GM23248 (cell line): Measurements from ENCODE around the gene PCP4. TPM values are rescaled to one million over a fixed set of nuclear protein-coding genes. Genes with fewer than 3 reads are reported as not detected.

Source experiments
- DNase-seq: peaks from one replicate; pipeline ENCODE4 v3.0.0-alpha.2; 2015
- H2AFZ ChIP-seq: fragments of 200-600 bp; sonication (generic); 2 replicates; pipeline ENCODE4 v1.6.1; 2016; ENCODE audit warnings: antibody characterized with exemption
- H3F3A ChIP-seq: fragments of 200-600 bp; sonication (generic); 2 replicates; pipeline ENCODE4 v1.6.1; 2016; ENCODE audit warnings: mild to moderate bottlenecking, antibody characterized with exemption, mixed run types; ENCODE audit not compliant: insufficient read depth
- H3K27ac ChIP-seq: fragments of 200-600 bp; sonication (generic); 2 replicates; pipeline ENCODE4 v1.5.1; 2016; ENCODE audit warnings: mild to moderate bottlenecking
- H3K27me3 ChIP-seq: fragments of 200-600 bp; sonication (generic); replicated peaks from 2 replicates; pipeline ENCODE4 v1.6.1; 2016; ENCODE audit warnings: mild to moderate bottlenecking; ENCODE audit not compliant: insufficient read depth
- H3K36me3 ChIP-seq: fragments of 200-600 bp; sonication (generic); 2 replicates; pipeline ENCODE4 v1.6.1; 2016; ENCODE audit warnings: low read depth, mild to moderate bottlenecking
- H3K4me1 ChIP-seq: fragments of 200-600 bp; sonication (generic); 2 replicates; pipeline ENCODE4 v1.6.1; 2016; ENCODE audit warnings: mild to moderate bottlenecking; ENCODE audit not compliant: insufficient read depth
- H3K4me2 ChIP-seq: fragments of 200-600 bp; sonication (generic); one replicate; pipeline ENCODE4 v1.6.1; 2016; ENCODE audit warnings: mild to moderate bottlenecking; ENCODE audit not compliant: unreplicated experiment
- H3K4me3 ChIP-seq: fragments of 200-600 bp; sonication (generic); 2 replicates; pipeline ENCODE4 v1.5.1; 2016; ENCODE audit warnings: mild to moderate bottlenecking
- H3K79me2 ChIP-seq: fragments of 200-600 bp; sonication (generic); 2 replicates; pipeline ENCODE4 v1.6.1; 2016; ENCODE audit warnings: mild to moderate bottlenecking; ENCODE audit not compliant: insufficient read depth
- H3K9ac ChIP-seq: fragments of 200-600 bp; sonication (generic); 2 replicates; pipeline ENCODE4 v1.6.1; 2016; ENCODE audit warnings: mild to moderate bottlenecking
- H3K9me2 ChIP-seq: fragments of 200-600 bp; sonication (generic); 2 replicates; pipeline ENCODE4 v1.6.1; 2016; ENCODE audit warnings: mixed run types, mild to moderate bottlenecking, moderate library complexity; ENCODE audit not compliant: insufficient read depth
- H3K9me3 ChIP-seq: fragments of 200-600 bp; sonication (generic); one replicate; pipeline ENCODE4 v1.6.1; 2017; ENCODE audit warnings: low read depth
- H4K20me1 ChIP-seq: fragments of 200-600 bp; sonication (generic); 2 replicates; pipeline ENCODE4 v1.6.0; 2016; ENCODE audit not compliant: insufficient read depth
- EZH2 ChIP-seq: fragments of 200-600 bp; sonication (generic); IDR thresholded peaks from 2 replicates; pipeline ENCODE4 v1.6.1; 2018; ENCODE audit warnings: antibody characterized with exemption, mild to moderate bottlenecking; ENCODE audit not compliant: insufficient read depth, poor library complexity, severe bottlenecking
- EZH2phosphoT487 ChIP-seq: fragments of 200-600 bp; sonication (generic); IDR thresholded peaks from 2 replicates; pipeline ENCODE4 v1.6.1; 2018; ENCODE audit warnings: antibody characterized with exemption, moderate library complexity, mild to moderate bottlenecking, low read depth; ENCODE audit not compliant: insufficient read depth
- WGBS, 2 experiments: methylation state at CpG; one replicate each; pipeline ENCODE4 v1.1.6; 2015 to 2017; ENCODE audit warnings: low lambda C conversion rate in 2 of 2, low coverage in 1 of 2; ENCODE audit errors: missing lambda C conversion rate in 2 of 2; 5-methylcytosine and 5-hydroxymethylcytosine counted together
- in situ Hi-C: fragments of 300-500 bp; cut with MboI; formaldehyde crosslinking; loops from 2 replicates; pipeline ENCODE4 v1.15.0; 2020
- polyA plus RNA-seq: library from polyadenylated mRNA; unstranded; fragments of >200 nt; fragmentation: Nextera tagmentation; extraction: Ambion mirVana; gene quantifications from 2 replicates; pipeline ENCODE4 v1.2.1, GENCODE V29; 2016
- total RNA-seq: library from RNA; depleted of rRNA; stranded (reverse); fragments of >200 nt; shearing (Covaris generic); gene quantifications from 2 replicates; pipeline ENCODE4 v1.2.3, GENCODE V29; 2014

The PCP4 gene
- total and polyA plus RNA-seq, 2 experiments from 2014 or later, result not detected

GRCh38 chr21:39850333-39850732 is 16.9 kb upstream of the PCP4 start:
- no peak for DNase-seq
- Histone ChIP-seq H3K9me3 (no peaks in the 10 kb centered on the region), H3F3A (no peaks in the 10 kb centered on the region), H3K27ac (no peak overlapping the region), H3K4me3 (no peak overlapping the region), H4K20me1 (no peaks in the 10 kb centered on the region), H3K9me2 (no peaks in the 10 kb centered on the region), H2AFZ (no peak overlapping the region), H3K79me2 (no peaks in the 10 kb centered on the region), H3K4me1 (no peaks in the 10 kb centered on the region), H3K36me3 (no peaks in the 10 kb centered on the region), H3K27me3 (no peaks in the 10 kb centered on the region), H3K4me2 (no peak overlapping the region), H3K9ac (no peak overlapping the region)
- 0 to 4% methylated on average over 2 of the region's 2 CpGs for WGBS, 2 experiments
- TF ChIP-seq EZH2 (no peak), EZH2phosphoT487 (no peak)
- in situ Hi-C loops, result no loop called here

DNA sequence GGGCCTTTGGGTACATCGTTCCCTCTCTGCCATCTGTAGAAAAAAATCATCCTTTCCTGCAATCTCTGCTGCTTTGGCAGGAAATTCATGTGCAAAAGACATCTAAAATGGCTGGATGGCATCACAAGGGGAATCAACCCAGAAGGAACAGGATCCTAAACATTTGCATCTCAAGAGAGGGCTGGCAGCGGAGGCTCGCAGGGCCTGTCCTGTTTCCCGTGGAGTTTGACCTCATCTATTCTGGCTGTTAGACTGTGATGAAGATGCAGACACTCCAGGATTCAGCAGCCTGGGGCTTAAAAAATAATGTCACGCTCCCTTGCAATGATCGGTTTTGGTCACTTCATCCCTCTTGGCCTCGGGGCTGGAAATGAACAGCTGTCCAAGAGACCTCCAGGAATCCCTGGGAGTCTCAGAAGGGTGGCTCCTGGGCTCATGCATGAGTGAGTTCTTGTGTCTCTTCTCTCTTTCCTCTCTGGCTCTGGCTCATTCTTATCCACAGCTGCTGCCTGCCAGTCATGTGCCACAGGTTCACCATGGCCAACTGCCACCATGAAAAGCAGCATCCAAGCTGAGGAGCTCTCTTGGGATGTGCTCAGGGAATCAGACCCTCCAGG is 16.1 kb upstream of the PCP4 start:
- H3K79me2 ChIP-seq, result no peaks in the 10 kb centered on the region
- DNase-seq, result no peak
- no peaks in the 10 kb centered on the region for H3K27me3 ChIP-seq
- H3F3A ChIP-seq, result no peaks in the 10 kb centered on the region
- H3K4me1 ChIP-seq, result no peaks in the 10 kb centered on the region
- no peaks in the 10 kb centered on the region for H3K36me3 ChIP-seq
- H3K9ac ChIP-seq, result no peak overlapping the region
- H2AFZ ChIP-seq, result no peak overlapping the region
- WGBS, 2 experiments, result 39 to 43% methylated on average over 7 of the region's 7 CpGs
- in situ Hi-C loops, result no loop called here
- H4K20me1 ChIP-seq, result no peaks in the 10 kb centered on the region
- TF ChIP-seq EZH2phosphoT487 (no peak), EZH2 (no peak)
- no peaks in the 10 kb centered on the region for H3K9me2 ChIP-seq
- H3K9me3 ChIP-seq, result no peaks in the 10 kb centered on the region
- H3K27ac ChIP-seq, result no peak overlapping the region
- no peak overlapping the region for H3K4me3 ChIP-seq
- H3K4me2 ChIP-seq, result no peak overlapping the region

DNA sequence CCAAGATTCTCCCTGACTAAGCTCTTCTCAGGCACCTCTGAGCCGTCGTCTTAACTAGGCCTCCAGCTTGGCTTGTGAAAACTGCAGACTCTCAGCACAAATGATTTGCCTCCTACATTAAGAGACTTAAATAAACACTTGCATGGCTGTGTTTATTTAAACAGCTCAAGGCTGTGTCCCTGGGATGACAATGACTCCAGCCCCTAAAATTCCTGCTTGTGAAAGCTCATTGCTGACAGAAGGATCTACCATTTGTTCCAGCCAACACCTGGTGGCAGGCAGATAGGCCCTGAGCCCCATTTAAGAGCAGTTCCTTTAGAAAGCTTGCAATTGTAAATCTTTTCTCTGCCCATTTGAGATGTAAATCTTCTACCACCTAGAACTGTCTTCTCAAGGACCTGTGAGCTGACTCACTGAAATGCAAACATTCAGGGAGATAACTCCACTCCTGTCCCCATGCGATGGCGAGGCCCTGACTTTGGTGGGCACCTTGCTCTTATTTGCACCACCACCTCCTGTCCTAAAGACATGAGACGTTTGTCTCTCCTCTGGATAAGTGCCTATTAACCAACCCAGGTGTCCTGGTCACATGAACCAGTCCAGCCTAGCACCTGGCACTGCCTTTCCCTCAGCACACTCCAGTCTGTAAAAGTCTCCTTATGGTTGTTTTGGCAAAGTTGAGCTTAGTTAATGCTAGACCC is 15.1 kb upstream of the PCP4 start:
- no peak for DNase-seq
- Histone ChIP-seq H2AFZ (no peak overlapping the region), H3K9me2 (no peaks in the 10 kb centered on the region), H3F3A (no peaks in the 10 kb centered on the region), H3K79me2 (no peaks in the 10 kb centered on the region), H3K27ac (no peak overlapping the region), H3K27me3 (no peaks in the 10 kb centered on the region), H3K36me3 (no peaks in the 10 kb centered on the region), H3K9ac (no peak overlapping the region), H3K4me2 (no peak overlapping the region), H3K4me1 (no peaks in the 10 kb centered on the region), H3K4me3 (no peak overlapping the region), H4K20me1 (no peaks in the 10 kb centered on the region), H3K9me3 (no peaks in the 10 kb centered on the region)
- in situ Hi-C loops, result no loop called here
- TF ChIP-seq EZH2, result no peak
- TF ChIP-seq EZH2phosphoT487, result no peak
- 17 to 29% methylated on average over 5 of the region's 5 CpGs for WGBS, 2 experiments

GRCh38 chr21:39852726-39853500 is 14.3 kb upstream of the PCP4 start:
- H3K9me2 ChIP-seq, result no peaks in the 10 kb centered on the region
- in situ Hi-C loops, result no loop called here
- H4K20me1 ChIP-seq, result no peaks in the 10 kb centered on the region
- no peak overlapping the region for H2AFZ ChIP-seq
- WGBS, 2 experiments, result 29 to 30% methylated on average over 14 of the region's 14 CpGs
- DNase-seq, result no peak
- no peaks in the 10 kb centered on the region for H3K79me2 ChIP-seq
- TF ChIP-seq EZH2phosphoT487, result no peak
- TF ChIP-seq EZH2, result no peak
- H3K27me3 ChIP-seq, result no peaks in the 10 kb centered on the region
- no peak overlapping the region for H3K9ac ChIP-seq
- H3K4me2 ChIP-seq, result no peak overlapping the region
- H3K4me3 ChIP-seq, result no peak overlapping the region
- H3K36me3 ChIP-seq, result no peaks in the 10 kb centered on the region
- no peak overlapping the region for H3K27ac ChIP-seq
- H3K4me1 ChIP-seq, result no peaks in the 10 kb centered on the region
- no peaks in the 10 kb centered on the region for H3F3A ChIP-seq
- H3K9me3 ChIP-seq, result no peaks in the 10 kb centered on the region
